HG02885 (cell line): Measurements from ENCODE around the gene MAPK6.
"Not testable (repeated sequence)": the region's sequence is repeated elsewhere in the genome, so short reads cannot be mapped to it uniquely, and the experiment has no call there.

Experiments
- ATAC-seq: cut with Tn5 transposase; IDR thresholded peaks from one replicate; pipeline ENCODE4 v1.9.1; 2021; ENCODE audit warnings: mild to moderate bottlenecking; ENCODE audit not compliant: unreplicated experiment, poor library complexity

Gene MAPK6

GRCh38 chr15:52018693-52019393 is at the start of gene MAPK6:
MAPK6 (plus strand) TSS chr15:52019219; CDS start chr15:52046461, 27,242 bp downstream.
- peak; percentile 73 for ATAC-seq

DNA sequence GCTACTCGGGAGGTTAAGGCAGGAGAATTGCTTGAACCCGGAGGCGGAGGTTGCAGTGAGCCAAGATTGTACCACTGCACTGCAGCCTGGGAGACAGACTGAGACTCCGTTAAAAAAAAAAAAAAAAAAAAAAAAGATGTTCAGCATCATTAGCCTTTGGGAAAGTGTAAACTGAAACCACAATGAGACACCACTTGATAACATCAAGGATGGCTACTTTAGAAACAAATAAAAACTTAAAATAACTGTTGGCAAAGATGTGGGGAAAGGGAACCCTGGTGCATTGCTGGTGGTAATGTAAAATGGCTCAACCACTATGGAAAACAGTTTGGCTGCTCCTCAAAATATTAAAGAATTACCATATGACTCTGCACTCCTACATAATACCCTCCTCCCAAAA is 49.3 kb upstream of the MAPK6 start:
- no peak for ATAC-seq

GRCh38 chr15:51970132-51970817 is 48.7 kb upstream of the MAPK6 start:
- ATAC-seq, result no peak

DNA sequence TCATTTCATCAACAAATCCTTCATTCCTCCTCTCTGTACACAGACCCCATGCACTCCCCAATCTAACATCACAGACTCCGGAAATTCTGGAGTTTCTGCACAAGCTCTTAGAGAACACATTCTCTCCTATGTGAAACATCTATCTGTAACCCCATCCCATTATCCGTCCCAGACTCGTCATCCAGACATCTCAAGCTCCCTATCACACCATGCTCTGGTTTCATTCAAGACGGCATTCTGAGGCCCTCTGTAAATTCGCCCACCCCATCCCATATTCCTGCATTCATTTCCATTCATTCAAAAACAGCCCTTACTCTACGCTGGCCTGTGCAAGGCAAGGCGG is 48.0 kb upstream of the MAPK6 start:
- ATAC-seq, result peak; percentile 10

DNA sequence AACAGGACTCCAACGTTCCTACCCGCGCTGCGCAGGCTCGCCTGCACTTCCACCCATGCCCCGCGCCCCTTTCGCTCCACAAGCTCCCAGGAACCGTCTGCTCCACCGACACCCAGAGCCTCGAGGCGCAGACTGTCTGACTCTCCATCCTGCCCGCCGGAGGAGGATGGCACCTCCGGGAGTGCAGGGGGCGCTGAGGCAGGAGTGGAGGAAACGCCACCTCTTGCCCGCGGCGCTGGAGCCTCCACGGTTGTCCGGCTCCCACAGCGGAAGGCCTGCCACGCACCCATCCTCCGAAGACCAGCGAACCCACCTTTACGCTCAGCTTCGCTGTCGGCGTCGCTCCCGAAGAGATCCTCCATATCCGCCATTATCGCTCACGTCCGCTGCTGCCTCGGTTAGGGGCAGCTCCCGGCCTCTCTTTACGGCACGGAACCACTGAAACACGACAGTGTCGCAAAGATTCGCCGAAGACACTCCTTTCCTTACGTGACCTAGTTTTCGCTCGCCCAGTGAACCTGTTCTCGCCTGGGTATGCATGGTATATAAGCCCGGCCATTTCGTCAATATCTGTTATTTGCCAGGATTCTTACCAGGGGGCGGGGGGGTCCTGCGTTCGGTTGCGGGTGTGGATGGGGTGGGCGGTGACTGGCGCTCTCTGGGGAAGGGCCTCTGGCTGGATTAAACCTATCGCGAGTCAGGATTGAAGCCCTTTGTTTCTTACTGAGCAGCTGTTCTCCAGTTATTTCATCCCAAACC is 47.5 kb upstream of the MAPK6 start, which contains the start of gene LEO1:
LEO1 (minus strand) TSS at position 404 of the 759 bp plus-strand sequence; CDS start at position 371, 33 bp downstream.
- peak; percentile 88 for ATAC-seq

- ATAC-seq, result no peak
Measured at GRCh38 chr15:51973220-51973619, 45.8 kb upstream of the MAPK6 start.

GRCh38 chr15:51973775-51974174 is 45.2 kb upstream of the MAPK6 start:
- no peak for ATAC-seq

GRCh38 chr15:51982013-51982769 is 36.8 kb upstream of the MAPK6 start:
- peak; percentile 96 for ATAC-seq

GRCh38 chr15:51982770-51983103 is 36.3 kb upstream of the MAPK6 start:
- no peak for ATAC-seq

DNA sequence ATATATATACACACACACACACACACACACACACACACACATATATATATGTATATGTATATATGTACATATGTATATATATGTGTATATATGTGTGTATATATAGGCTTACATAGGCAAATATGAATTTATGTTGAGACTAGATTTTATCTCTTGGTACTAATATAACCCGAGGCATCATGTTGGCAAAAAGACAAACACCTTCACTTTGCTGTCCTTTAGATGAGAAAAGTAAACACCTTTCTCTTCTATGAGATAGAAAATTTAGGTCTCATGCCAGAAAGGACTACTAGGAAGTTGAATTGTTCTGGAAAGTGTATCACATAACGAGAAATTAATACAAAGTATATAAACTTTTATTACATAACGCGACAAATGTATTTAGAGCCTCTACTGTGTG is 27.9 kb upstream of the MAPK6 start:
- no peak for ATAC-seq

DNA sequence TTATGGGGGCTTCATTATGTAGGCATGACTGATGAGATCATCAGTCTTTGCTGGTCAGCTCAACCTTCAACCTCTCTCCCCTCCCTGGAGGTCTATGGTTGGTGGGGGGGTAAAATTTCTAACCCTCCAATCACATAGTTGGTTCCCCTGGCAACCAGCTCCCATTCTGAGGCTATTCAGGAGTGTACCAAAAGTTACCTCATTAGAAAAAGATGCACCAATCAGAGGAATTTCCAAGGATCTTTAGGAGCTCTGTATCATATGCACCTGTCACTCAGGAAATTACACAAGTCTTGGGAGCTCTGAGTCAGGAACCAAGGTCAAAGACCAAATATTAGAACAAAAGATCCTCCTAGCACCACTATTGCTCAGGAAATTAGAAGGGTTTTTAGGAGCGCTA is 26.1 kb upstream of the MAPK6 start:
- no peak for ATAC-seq

GRCh38 chr15:52002351-52002750 is 16.7 kb upstream of the MAPK6 start:
- ATAC-seq, result no peak

DNA sequence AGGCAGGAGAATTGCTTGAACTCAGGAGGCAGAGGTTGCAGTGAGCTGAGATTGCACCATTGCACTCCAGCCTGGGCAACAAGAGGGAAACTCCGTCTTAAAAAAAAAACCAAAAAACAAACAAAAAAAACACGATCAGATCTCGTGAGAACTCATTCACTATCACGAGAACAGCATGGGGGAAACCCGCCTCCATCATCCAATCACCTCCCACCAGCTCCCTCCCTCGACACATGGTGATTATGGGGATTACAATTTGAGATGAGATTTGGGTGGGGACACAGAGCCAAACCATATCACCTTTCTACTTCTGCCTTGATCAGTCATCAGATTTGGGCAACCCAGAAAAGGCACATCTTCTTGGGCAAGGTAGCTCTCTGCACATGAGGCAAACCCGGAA is 15.9 kb upstream of the MAPK6 start:
- ATAC-seq, result not testable (repeated sequence)

DNA sequence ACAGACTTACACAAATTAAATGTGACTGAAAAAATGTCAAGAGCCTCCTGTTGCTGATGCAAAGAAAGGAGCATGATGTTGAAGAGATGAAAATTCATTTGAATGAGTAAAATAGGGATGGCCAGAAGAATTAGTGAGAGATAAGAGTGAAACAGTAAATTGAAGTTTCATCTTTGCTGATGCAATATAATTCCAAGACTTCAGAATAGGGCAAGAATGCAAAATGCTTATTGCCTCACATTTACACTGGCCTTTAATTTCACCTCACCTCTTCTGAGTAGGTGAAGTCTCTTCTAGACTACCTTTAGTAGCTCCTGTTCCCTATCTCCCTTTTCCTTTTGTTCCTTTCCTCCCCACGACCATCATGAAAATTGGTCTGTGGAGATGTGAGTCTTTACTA is 15.3 kb upstream of the MAPK6 start:
- ATAC-seq, result no peak

- no peak for ATAC-seq
Measured at GRCh38 chr15:52004806-52005205, 14.2 kb upstream of the MAPK6 start.

DNA sequence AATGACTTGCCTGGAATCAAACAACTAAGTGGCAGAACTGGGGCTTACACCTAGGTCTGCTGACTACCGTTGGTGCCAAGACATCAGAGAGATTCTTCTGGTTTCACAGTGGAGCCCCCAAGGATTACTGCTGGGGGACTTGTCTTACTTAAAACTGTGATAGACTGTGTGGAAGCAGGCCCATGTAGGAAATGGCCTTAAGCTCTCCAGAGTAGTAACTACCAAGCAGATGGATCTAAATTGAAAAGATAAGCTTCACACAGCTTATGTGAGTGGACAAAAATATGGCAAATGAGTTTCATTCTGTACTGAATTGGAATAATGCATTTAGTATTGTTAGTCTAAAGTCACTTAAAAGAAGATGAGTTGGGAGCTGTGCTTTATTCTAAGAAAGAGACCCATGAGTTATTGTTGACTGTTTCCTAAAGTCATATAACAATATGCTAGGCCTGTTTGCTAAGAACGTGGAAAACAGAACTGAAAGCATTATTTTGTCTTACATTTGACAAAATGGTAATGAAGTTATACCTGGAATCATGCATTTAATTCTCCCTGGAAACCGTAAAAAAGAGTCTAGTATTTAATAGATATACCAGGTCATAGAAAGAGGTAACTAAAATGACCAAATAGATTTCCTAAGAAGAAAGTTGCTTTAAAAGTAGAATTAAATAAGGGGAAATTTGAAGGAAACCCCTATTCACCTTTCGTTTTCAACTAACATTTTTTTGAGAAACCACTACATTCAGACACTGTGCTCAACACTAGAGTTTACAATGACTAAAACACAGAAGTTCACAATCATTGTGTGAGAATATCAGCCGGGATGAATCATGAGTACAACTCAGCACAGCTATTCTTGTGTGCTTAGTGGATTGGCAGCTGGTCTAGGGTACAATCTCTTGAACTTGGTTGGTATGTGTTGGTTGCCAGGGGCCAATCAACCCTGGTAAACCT is 13.0 kb upstream of the MAPK6 start:
- ATAC-seq, result peak; percentile 74

DNA sequence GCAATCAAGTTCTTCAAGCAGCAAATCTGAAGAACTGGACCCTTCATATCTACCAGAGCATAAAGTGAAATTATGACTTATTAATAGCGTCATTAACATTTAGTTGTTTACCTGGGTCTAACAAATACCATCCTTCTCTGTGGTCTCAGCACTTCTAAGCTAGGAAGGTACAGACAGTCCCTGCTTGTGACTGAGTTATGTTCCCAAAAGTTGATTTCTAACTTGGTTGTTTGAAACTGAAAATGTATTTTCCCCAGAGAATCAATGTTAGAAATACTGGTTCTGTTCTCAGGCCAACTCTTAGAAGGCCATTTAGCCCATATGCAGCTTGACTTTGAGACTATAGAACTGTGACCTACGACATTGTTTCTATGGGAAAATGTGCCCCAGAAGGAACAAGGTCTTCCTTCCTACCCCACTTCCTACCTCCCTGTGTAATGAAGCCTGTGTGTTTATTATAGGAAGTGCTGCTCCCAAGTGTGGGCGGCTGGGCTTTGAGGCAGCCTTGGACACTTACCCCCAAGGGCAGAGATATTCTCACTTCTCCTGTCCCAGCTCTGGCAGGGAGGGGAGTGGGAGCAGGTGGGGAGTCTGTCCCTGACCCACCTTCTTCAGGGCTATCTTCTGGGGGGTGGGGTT is 12.2 kb upstream of the MAPK6 start:
- ATAC-seq, result peak; percentile 27

DNA sequence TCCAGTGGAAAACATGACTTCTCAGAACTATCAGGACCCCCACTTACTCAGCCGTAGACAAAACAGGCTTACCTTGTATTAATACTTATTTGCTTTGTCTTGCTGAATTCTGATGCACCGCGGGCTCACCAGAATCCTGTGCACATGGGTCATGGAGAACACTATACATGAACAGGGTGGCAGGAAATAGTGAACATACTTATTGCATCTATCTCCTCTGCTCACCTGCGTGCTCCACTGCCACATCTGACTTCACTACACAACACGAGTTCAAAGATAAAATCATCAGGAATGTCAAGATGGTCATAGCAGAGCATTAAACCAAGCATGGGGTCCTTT is 10.7 kb upstream of the MAPK6 start:
- no peak for ATAC-seq
